NT2/D1 (cell line): Measurements from ENCODE around the gene MAZ.

Experiments
- SUZ12 ChIP-seq: IDR thresholded peaks from 2 replicates; pipeline ENCODE4 v1.6.1; 2011; ENCODE audit not compliant: insufficient read length, insufficient read depth; ENCODE audit errors: extremely low read depth
- YY1 ChIP-seq: IDR thresholded peaks from 2 replicates; pipeline ENCODE4 v1.6.1; 2011; ENCODE audit not compliant: insufficient read length, insufficient read depth
- ZNF274 ChIP-seq: IDR thresholded peaks from 2 replicates; pipeline ENCODE4 v1.6.1; 2011; ENCODE audit warnings: mild to moderate bottlenecking, low read depth, low read length

- peak; percentile 75 for TF ChIP-seq YY1
- TF ChIP-seq ZNF274 = no peak
- no peak for TF ChIP-seq SUZ12
These were observed 864 bp upstream of the MAZ start for GRCh38 chr16:29805232-29806098.
